Fibroblast of pulmonary artery (primary cell): Measurements from ENCODE around the gene ACOX2.

Source experiments
- DNase-seq: peaks from one replicate; pipeline ENCODE4 v3.0.0-alpha.2; 2010; ENCODE audit warnings: low read depth
- H3K4me3 ChIP-seq: replicated peaks from 2 replicates; pipeline ENCODE4 v1.5.1; 2011; ENCODE audit warnings: low read depth, mild to moderate bottlenecking, control low read depth, low read length, moderate library complexity
- TF ChIP-seq, protein P1 (sequence below): IDR thresholded peaks from 2 replicates; pipeline ENCODE4 v1.5.1; 2011; ENCODE audit warnings: mild to moderate bottlenecking, control low read depth, low read length, inconsistent platforms; ENCODE audit errors: missing control alignments

ACOX2 gene

DNA sequence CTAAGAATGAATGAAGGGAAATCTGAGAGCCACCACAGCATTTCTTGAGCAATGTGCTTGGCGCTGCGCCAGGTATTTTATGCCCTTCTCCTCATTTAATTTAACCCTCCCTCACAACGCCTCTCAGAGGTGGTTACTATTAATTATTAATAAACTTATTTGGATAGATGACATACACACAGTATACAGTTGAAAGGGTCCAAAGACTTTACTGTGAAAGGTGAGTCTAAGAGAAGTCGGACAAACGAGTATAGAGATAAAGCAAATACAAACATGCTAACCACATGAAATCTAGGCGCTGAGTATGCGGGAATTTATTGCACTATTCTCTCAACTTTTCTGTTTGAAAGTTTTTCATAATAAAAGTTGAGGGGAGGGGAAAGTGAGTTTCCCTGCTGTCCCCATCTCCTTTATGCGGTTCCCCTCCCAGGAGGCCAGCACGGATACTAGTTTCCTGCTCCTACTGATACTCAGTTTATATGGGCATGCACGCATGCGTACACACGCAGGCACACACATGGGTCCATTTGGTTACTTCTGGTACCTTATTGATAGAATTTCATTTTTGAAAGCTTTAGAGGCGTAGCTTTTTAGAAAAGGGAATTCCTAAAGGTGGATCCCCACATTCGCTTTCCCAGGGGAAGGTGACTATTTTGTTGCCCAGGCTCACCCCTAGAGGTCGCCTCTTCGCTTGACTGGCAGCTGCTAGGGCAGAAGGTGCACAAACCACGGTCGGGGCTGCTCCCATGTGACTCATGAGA lies 73.6 kb downstream of the ACOX2 start:
- peak; percentile 76 for DNase-seq
- peak overlapping the region; percentile 5 for H3K4me3 ChIP-seq
- TF ChIP-seq, protein P1, sequence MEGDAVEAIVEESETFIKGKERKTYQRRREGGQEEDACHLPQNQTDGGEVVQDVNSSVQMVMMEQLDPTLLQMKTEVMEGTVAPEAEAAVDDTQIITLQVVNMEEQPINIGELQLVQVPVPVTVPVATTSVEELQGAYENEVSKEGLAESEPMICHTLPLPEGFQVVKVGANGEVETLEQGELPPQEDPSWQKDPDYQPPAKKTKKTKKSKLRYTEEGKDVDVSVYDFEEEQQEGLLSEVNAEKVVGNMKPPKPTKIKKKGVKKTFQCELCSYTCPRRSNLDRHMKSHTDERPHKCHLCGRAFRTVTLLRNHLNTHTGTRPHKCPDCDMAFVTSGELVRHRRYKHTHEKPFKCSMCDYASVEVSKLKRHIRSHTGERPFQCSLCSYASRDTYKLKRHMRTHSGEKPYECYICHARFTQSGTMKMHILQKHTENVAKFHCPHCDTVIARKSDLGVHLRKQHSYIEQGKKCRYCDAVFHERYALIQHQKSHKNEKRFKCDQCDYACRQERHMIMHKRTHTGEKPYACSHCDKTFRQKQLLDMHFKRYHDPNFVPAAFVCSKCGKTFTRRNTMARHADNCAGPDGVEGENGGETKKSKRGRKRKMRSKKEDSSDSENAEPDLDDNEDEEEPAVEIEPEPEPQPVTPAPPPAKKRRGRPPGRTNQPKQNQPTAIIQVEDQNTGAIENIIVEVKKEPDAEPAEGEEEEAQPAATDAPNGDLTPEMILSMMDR = peak; percentile 85

DNA sequence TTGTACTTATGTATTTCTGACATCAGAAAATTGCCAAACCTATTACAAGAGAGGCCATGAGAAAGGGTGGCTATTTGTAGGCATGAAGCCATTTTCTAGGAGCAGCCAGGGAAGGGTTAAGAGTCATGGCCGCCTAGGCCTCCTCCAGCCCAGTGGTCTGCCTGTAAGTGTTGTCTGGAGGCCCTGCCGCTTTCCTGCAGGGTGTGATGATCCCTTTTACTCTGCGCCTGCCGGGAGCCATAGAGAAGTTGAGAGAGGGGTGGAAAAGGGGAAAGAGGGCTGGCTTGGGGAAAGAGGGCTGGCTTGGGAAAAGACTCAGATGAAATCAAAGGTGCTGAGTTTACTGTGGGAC lies 74.2 kb downstream of the ACOX2 start:
- no peak for DNase-seq
- TF ChIP-seq, protein P1 = no peak
- H3K4me3 ChIP-seq = no peak overlapping the region

DNA sequence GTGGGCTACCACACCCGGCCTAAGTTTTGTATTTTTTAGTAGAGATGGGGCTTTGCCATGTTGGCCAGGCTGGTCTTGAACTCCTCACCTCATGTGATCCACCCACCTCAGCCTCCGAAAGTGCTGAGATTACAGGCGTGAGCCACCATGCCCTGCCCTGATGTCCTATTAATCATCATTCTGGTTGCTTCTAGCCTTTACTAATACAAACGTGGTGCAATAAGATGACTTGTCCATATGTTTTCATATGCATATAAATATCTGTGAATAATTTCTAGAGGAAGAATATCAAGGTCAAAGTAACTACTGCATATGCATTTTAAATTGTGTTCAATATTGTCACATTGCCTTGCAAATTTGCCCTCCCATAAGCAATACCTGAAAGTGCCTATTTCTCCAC lies 77.8 kb downstream of the ACOX2 start:
- no peak overlapping the region for H3K4me3 ChIP-seq
- DNase-seq = no peak
- TF ChIP-seq, protein P1 = no peak
